KOPT-K1 (cell line): ENCODE data around the gene RAPGEF5.
"Not testable (repeated sequence)": the region's sequence is repeated elsewhere in the genome, so short reads cannot be mapped to it uniquely, and the experiment has no call there.

ENCODE experiments used
- H3K27ac ChIP-seq: fragments of 200-600 bp; sonication (generic); 2 replicates; pipeline ENCODE4 v1.5.1; 2016; ENCODE audit warnings: antibody characterized with exemption, mild to moderate bottlenecking, low read depth, low read length; ENCODE audit not compliant: poor library complexity, severe bottlenecking
- H3K36me3 ChIP-seq: fragments of 200-600 bp; sonication (generic); 2 replicates; pipeline ENCODE4 v1.5.1; 2017; ENCODE audit warnings: antibody characterized with exemption, mild to moderate bottlenecking, low read length, moderate library complexity; ENCODE audit not compliant: insufficient read depth
- H3K9me3 ChIP-seq: fragments of 200-600 bp; sonication (generic); 2 replicates; pipeline ENCODE4 v1.5.1; 2017; ENCODE audit warnings: antibody characterized with exemption, low read length, mild to moderate bottlenecking; ENCODE audit not compliant: insufficient read depth, poor library complexity, severe bottlenecking

The RAPGEF5 gene

DNA sequence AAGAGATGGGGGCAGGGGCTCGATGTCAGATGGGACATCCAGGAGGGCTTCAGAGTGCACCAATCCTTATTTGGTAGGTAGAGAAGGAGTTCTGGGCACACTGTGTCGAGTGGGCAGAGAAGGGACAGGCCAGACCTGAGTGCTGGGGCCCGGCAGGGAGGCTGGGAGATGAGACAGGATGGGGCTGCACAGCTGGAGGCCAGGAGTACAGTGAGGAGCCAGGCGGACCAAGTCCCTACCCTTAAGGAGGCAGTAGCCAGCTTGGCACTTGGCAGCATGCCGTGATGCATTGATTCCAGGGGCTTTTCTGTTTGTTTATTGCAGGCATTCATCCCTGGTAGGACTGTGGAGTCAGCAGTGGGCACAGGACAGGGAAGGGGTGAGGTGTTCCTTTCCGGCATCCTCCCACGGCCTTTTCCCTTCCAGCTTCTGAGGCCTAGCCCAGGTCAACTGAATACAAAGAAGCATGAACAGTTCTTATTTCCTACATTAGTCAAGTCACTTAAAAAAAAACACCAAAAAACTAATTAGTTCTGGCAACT lies 242.4 kb downstream of the RAPGEF5 start:
- no peak overlapping the region for H3K27ac ChIP-seq
- H3K36me3 ChIP-seq: peaks cover 10% of the 10 kb centered on the region
- H3K9me3 ChIP-seq: no peaks in the 10 kb centered on the region

DNA sequence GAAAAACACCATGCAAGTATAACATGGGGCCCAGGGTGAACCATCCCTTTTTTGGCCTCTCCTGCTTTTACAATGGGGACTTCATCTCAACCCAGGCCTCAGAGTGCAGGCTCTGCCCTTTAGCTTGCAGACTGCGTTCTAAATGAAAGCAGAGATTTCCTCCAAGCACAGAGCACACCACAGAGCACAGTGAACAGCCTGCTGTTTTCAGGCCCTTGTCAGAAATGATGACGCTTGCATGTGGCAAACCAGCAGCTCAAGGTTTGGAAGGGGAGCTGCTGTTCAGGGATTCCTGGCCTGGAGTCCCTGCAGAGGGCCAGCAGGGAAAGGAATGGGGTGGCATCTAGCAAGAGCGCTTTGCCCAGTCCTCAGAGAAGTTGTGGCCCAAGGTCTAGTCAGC lies 243.9 kb downstream of the RAPGEF5 start:
- Histone ChIP-seq H3K36me3 (peaks cover 10% of the 10 kb centered on the region), H3K27ac (no peak overlapping the region), H3K9me3 (no peaks in the 10 kb centered on the region)

DNA sequence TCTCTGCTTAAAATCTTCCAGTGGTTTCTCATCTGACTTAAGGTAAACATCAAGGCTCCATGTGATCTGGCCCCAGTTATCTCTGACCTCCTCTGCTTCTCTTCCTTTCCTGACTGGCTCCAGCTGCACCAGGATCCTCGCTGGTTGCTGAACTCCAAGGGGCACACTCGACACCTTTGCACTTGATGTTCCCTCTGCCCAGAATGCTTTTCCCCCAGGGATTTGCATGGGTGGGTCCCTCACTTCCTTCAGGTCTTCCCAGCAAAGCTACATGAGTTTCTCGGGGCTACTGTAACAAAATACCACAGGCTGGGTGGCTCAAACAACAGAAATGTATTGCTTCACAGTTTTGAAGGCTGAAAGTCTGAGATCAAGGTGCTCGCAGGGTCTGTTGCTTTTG lies 245.3 kb downstream of the RAPGEF5 start:
- Histone ChIP-seq H3K27ac (no peak overlapping the region), H3K36me3 (no peaks in the 10 kb centered on the region; the same call in none of the 2 replicates), H3K9me3 (no peaks in the 10 kb centered on the region)

DNA sequence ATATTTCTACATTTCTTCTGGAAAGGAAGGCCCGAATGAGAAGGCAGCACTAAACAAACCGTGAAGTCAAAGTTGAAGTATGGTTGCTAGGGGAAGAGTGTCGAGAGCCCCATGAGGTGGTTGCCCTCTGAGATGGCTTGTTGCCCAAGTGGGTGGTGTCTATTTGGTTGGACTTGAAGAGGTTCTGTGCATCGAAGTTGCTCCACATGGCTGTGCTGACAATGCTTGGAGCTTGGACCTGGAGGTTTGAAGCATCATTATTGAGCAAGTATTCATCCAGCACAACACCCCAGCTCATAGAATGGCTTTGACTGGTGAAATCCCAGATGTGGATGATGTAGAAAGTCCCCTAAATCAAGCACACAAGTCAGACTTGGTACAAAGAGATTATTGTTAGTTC lies 246.1 kb downstream of the RAPGEF5 start:
- no peaks in the 10 kb centered on the region for H3K9me3 ChIP-seq
- no peak overlapping the region for H3K27ac ChIP-seq
- H3K36me3 ChIP-seq: no peaks in the 10 kb centered on the region; the same call in 1 of the 2 replicates

DNA sequence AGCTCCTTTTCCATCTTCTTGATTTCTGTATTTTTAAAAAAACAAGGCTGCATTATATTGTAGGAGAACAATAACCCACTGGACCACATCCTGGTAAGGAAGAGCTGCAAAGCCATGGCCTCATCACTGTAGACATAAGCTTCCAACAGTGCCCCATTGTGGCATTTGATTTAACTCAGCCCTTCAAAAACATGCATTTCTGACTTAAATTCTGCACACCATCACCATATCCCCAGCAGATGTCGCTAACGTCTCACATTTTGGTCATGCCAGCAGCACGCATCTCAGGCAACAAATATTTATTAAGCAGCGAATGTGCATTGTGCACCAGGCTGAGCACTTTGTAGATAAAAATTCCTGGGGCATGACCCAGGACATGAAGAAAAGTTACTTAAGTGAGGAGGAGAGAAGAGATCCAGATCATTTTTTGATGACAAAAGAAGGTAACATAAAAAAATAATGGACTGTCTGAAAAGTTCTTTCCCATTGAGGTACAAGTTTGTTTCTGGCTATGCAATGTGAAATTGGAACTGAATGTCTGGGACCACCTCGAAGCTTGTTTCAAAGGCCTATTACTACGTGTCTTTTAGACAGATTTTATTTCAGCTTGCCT lies 246.6 kb downstream of the RAPGEF5 start:
- Histone ChIP-seq H3K27ac (no peak overlapping the region), H3K9me3 (no peaks in the 10 kb centered on the region), H3K36me3 (no peaks in the 10 kb centered on the region; the same call in 1 of the 2 replicates)

DNA sequence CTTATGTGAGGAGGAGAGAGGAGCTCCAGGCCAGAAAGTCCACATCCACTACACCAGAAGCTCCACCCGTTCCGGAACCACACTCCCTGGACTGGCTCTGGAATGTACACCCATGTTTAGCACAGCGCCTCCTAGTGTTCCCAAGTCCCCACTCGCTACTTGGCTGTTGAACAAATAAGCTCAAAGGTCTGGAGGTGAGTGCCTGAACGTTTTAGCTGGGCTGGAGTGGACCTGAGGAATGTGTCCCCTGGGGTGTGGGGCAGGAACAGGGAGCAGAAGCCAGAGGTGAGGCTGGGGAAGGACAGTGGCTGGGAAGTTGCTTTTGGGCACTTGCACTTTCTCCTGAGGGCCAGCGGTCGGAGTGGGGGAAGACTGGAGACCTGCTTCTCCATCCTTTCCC lies 247.2 kb downstream of the RAPGEF5 start:
- H3K36me3 ChIP-seq: no peaks in the 10 kb centered on the region; the same call in 1 of the 2 replicates
- H3K9me3 ChIP-seq: no peaks in the 10 kb centered on the region
- H3K27ac ChIP-seq: no peak overlapping the region

DNA sequence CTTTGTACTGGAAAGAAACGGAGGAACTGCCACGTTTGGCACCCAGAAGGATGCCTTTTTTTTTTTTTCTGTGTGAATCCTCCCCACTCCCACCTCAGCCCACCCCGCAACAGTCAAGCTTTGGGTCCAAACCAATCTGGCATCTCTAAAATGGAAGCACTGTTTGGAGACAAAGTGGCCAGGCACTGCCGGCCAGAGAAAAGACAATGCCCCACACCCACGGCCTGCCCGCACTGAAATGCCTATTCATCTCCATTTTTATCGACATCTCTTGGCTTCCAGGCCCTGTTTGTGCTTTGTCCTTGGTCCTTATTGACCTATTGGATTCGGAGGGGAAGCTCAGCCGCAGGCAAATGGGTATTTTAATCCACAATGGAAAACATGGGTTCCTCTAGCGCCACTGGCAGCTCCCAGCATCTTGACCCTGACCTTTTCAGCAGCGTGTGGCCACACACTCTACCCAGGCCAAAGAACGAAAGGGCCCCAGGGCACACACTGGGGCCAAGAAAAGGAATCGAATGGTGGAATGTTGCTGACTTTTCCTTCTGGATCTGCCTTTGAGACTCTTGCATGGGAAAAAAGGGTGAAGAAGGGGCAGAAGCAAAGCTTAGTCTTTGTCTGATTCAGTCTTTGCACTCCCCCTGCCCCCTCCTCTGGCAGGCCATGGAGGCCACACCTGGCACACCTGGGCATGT lies 248.7 kb downstream of the RAPGEF5 start:
- H3K9me3 ChIP-seq: no peaks in the 10 kb centered on the region
- H3K36me3 ChIP-seq: no peaks in the 10 kb centered on the region; the same call in 1 of the 2 replicates
- H3K27ac ChIP-seq: no peak overlapping the region

DNA sequence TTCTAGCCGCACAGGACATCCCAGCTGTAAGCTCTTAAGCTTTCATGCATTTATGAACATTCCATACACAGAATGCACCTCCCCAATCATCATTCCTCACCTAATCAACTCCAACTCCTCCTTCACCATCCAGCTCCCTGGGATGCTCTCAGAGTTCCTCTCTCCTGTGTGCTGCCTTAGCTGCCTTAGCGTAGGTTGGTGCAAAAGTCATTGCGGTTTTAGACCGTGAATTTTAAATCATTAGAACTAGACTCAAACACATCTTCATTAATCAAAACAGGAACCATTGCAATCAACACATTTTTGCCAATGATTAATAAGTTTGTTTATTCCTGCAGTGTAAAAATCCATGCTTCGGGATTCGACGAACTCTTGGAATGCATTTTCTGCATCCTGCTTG lies 251.4 kb downstream of the RAPGEF5 start:
- Histone ChIP-seq H3K36me3 (no peaks in the 10 kb centered on the region; the same call in 1 of the 2 replicates), H3K27ac (no peak overlapping the region), H3K9me3 (no peaks in the 10 kb centered on the region)

DNA sequence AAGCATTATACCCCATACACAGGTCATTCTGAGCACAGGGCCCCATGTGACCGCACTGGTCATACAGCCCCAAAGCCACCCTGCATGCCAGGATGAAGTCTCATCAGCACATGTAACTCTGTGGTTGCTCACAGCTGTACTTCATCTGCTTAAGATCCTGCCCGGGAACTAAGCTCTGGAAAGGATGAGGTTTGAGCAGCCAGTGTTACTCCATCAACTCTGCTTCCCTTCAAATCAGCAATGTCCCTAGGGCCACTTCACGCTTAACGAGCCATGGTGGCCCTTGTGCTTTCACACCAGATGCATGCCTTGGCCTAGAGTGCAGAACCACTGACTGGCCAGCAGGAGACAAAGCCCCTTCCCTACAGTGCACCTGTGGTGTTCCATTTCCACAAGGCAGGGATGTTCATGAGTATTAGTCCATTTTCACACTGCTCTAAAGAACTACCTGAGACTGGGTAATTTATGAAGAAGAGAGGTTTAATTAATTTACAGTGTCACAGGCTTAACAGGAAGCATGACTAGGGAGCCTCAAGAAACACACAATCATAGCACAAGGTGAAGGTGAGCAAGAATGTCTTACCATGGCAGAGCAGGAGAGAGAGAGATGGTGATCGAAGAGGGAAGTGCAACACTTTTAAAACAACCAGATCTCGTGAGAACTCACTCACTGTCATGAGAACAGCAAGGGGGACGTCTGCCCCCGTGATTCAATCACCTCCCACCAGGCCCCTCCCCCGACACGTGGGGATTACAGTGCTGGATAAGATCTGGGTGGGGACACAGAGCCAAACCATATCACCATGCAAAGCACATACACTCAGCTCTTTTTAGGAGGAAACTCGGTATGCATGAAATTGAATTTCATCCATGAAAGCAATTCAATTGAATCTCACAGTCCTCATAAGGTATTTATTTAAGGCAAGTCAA lies 262.3 kb downstream of the RAPGEF5 start:
- Histone ChIP-seq H3K36me3 (no peaks in the 10 kb centered on the region), H3K9me3 (no peaks in the 10 kb centered on the region), H3K27ac (no peak overlapping the region)

DNA sequence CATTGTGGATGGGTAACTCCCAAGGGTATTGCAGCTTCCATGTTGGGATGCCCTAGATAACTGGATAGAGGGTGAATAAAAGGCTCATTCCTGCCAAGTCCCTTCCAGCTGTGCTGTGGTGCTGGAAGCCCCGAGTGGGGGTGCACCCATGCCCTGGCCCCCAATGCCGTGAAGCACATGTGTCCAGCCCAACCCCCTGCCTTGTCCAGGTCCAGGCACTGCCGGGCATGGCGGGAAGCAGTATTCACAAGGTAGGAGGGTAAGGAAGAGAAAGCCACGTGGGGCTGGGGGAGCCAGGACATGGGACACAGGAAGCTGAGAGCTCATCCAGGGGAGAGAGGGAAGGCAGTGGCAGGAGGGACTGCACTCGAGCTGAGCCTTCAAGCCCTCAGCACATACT lies 263.0 kb downstream of the RAPGEF5 start:
- H3K36me3 ChIP-seq: no peaks in the 10 kb centered on the region
- H3K9me3 ChIP-seq: no peaks in the 10 kb centered on the region
- no peak overlapping the region for H3K27ac ChIP-seq

DNA sequence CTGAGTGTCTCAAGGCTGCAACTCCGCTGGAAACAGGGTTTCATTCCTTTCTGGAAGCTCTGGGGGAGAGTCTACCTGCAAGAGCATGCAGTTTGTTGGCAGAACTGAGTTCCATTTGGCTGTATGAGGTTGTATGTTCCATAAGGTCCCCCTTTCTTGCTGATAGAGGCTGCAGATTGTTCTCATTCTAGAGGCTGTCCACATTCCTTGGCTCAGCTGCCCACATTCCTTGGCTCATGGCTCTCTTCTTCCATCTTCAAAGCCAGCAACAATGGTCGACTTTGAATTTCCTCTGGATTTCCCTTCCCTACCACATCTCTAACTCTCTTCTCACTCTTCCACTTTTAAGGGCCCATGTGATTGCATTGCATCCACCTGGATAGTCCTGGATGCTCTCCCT lies 264.0 kb downstream of the RAPGEF5 start:
- Histone ChIP-seq H3K9me3 (no peaks in the 10 kb centered on the region), H3K36me3 (no peaks in the 10 kb centered on the region), H3K27ac (no peak overlapping the region)

DNA sequence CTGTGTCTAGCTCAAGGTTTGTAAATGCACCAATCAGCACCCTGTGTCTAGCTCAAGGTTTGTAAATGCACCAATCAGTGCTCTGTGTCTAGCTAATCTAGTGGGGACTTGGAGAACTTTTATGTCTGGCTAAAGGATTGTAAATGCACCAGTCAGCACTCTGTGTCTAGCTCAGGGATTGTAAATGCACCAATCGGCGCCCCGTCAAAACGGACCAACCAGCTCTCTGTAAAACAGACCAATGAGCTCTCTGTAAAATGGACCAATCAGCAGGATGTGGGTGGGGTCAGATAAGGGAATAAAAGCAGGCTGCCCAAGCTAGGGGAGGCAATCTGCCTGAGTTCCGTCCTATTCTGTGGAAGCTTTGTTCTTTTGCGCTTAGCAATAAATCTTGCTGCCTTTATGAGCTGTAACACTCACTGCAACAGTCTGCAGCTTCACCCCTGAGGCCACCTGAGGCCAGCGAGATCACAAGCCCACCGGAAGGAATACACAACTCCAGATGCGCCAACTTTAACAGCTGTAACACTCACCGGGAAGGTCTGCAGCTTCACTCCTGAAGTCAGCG lies 265.9 kb downstream of the RAPGEF5 start:
- not testable (repeated sequence) for H3K27ac ChIP-seq, H3K36me3 ChIP-seq, H3K9me3 ChIP-seq

DNA sequence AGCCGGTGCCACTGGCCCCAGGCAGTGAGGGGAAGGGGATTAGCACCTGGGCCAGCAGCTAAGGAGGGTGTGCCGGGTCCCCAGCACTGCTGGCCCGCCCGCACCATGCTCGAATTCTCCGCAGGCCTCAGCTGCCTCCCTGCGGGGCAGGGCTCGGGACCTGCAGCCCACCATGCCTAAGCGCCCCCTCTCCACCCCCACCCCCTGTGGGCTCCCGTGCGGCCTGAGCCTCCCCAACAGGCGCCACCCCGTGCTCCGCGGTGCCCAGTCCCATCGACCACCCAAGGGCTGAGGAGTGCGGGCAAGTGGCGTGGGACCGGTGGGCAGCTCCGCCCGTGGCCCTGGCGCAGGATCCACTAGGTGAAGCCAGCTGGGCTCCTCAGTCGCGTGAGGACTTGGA lies 266.4 kb downstream of the RAPGEF5 start:
- no peak overlapping the region for H3K27ac ChIP-seq
- no peaks in the 10 kb centered on the region for H3K9me3 ChIP-seq
- H3K36me3 ChIP-seq: no peaks in the 10 kb centered on the region

DNA sequence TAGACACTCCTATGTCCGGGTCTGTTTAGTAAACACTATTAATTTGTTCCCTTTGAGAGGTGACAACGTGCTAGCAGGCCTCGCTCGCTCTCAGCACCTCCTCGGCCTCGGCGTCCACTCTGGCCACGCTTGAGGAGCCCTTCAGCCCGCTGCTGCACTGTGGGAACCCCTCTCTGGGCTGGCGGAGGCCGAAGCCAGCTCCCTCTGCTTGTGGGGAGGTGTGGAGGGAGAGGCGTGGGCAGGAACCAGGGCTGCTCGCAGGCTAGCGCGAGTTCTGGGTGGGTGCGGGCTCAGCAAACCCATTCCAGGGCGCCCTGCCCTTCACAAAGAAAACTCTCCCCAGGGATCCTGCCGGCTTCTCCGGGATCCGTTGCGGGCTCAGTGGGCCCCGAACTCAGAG lies 266.8 kb downstream of the RAPGEF5 start:
- Histone ChIP-seq H3K27ac (no peak overlapping the region), H3K36me3 (no peaks in the 10 kb centered on the region), H3K9me3 (no peaks in the 10 kb centered on the region)

DNA sequence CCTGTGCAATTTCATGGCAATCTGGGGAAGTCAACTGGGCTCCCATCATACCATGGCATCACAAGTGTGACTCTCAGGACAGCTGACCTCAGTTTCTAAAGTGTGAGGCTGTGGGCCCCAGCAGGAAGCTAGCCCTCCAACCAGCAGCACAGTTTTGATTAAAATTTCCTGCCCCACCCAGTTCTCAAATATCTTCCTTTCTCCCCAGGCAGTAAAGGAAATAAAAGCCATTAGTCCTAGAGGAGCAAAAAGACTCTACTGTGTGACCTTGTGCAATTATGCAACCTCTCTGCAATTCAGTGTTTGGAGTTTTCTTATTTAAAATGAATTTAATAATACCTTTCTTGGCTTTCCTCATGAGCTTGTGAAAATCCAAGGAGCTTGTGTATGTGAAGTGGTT lies 268.1 kb downstream of the RAPGEF5 start:
- no peaks in the 10 kb centered on the region for H3K36me3 ChIP-seq
- H3K9me3 ChIP-seq: no peaks in the 10 kb centered on the region
- H3K27ac ChIP-seq: no peak overlapping the region
